ENCODE data around the gene CAV3. TPM values are rescaled to one million over a fixed set of nuclear protein-coding genes. Genes with fewer than 3 reads are reported as not detected.

CAV3 gene
- total and polyA plus RNA-seq, 9 of the 15 experiments (the other 6 are each of a cell fraction or from before 2014, with no cell fraction given), result not detected

GRCh38 chr3:8769088-8769822 is 35.7 kb downstream of the CAV3 start, which contains the start of gene OXTR:
Gene OXTR (minus strand): TSS chr3:8769613. CDS start chr3:8768187, 1,426 bp downstream.
- DNase-seq (ENCODE audit: extremely low read depth in 1 of 4, low spot score in 3 of 4), result peak; percentile 76 to 93 (median 90)
- peak within 1 kb of the TSS; percentile 50 for H3K4me2 ChIP-seq (ENCODE audit: insufficient read depth, low read length)
- FAIRE-seq, result peak; percentile 79
- ChIA-PET POLR2A (interaction anchor here (1.0 kb wide), 1 partner anchor 13 kb away, joined by 3 read pairs; no protein-coding TSS in a partner anchor), CTCF (ENCODE audit: low intra/inter-chr PET ratio) (interaction anchor here (1.0 kb wide), 2 partner anchors 89 to 531 kb away, joined by 3 to 4 read pairs; no protein-coding TSS in a partner anchor)
- H3K9me1 ChIP-seq (ENCODE audit: control insufficient read depth, insufficient read depth, low read length), result no peaks in the 10 kb centered on the region
- H4K20me1 ChIP-seq (replicated peaks; ENCODE audit: control insufficient read depth, insufficient read depth, low read length), result no peaks in the 10 kb centered on the region
- H3K4me1 ChIP-seq (replicated peaks in 1 of 2; ENCODE audit: control insufficient read depth in 2 of 2, insufficient read depth in 2 of 2, low read length in 2 of 2), result peaks cover 0 to 12% of the 10 kb centered on the region in 2 experiments; a peak in 2 of 5 replicates
- no peaks in the 10 kb centered on the region for H3K79me2 ChIP-seq (ENCODE audit: control insufficient read depth, insufficient read depth, low read length)
- no peak within 1 kb of the TSS for H3K9ac ChIP-seq (ENCODE audit: insufficient read depth in 1 of 2, low read depth in 2 of 2, low read length in 2 of 2)
- H3K9me3 ChIP-seq (replicated peaks; ENCODE audit: control insufficient read depth, insufficient read depth, low read depth, low read length), result no peaks in the 10 kb centered on the region
- no peak within 1 kb of the TSS for H2AFZ ChIP-seq (ENCODE audit: low read depth, low read length)
- H3K36me3 ChIP-seq (ENCODE audit: control insufficient read depth, insufficient read depth, low read length), result no peaks in the 10 kb centered on the region
- WGBS (ENCODE audit: insufficient coverage, low coverage, missing lambda C conversion rate), result 18% methylated on average over 48 of the region's 53 CpGs
- H3K27ac ChIP-seq (ENCODE audit: extremely low read depth, low read depth, low read length), result no peak within 1 kb of the TSS
- ATAC-seq, result peak; percentile 100
- peaks cover 4 to 12% of the 10 kb centered on the region in 2 experiments for H3K27me3 ChIP-seq (ENCODE audit: control insufficient read depth in 2 of 2, insufficient read depth in 2 of 2, low read length in 2 of 2)
- in situ Hi-C loops (cut with MboI), result no loop called here
- BruUV-seq (replicated peaks), result no TSS peak
- H3K4me3 ChIP-seq, result no peak within 1 kb of the TSS
- intact Hi-C loops (cut with micrococcal nuclease), result loop anchor here (1.0 to 5.0 kb wide), 5 partner anchors 107 to 533 kb away; partner anchors contain the start of gene RAD18
- TF ChIP-seq RBM14 (IDR thresholded peaks at IDR 0.05; ENCODE audit: borderline replicate concordance, insufficient read depth, low read depth, low read length), result no peak
- TF ChIP-seq CREM (IDR thresholded peaks at IDR 0.05; ENCODE audit: low read depth), result peak; percentile 48; the same call in 1 of the 2 replicates
- 0 out of 2 replicates have a peak, but pooled peaks have one; percentile 58 for TF ChIP-seq DEAF1 (CRISPR knock-in tag; IDR thresholded peaks at IDR 0.05)
- TF ChIP-seq RREB1 (CRISPR knock-in tag; IDR thresholded peaks at IDR 0.05), result no peak
- TF ChIP-seq CEBPZ (IDR thresholded peaks at IDR 0.05; ENCODE audit: borderline replicate concordance, low read depth, low read length), result no peak
- no peak for TF ChIP-seq ZBTB17 (CRISPR knock-in tag; IDR thresholded peaks at IDR 0.05)
- TF ChIP-seq ARID1B (IDR thresholded peaks at IDR 0.05), result no peak
- TF ChIP-seq MYC (IDR thresholded peaks at IDR 0.05; ENCODE audit: low read depth, low read length), result 0 out of 2 replicates have a peak, but pooled peaks have one; percentile 21
- no peak for TF ChIP-seq MYC (CRISPR knock-in tag; IDR thresholded peaks at IDR 0.05; ENCODE audit: borderline replicate concordance, low read depth)
